B cell (primary cell): ENCODE data around the gene TTF1. TPM values are rescaled to one million over a fixed set of nuclear protein-coding genes. Genes with fewer than 3 reads are reported as not detected.

Source experiments
- ATAC-seq: fragments of 200-7000 bp; cut with Tn5 transposase; one replicate; pipeline ENCODE4 v1.10.0; 2021; ENCODE audit warnings: low read depth, mild to moderate bottlenecking, moderate number of reproducible peaks, moderate library complexity
- CTCF ChIA-PET: fragments of 350-600 bp; sonication (Branson Sonifier 250); formaldehyde crosslinking; loops from one replicate; lab custom pipeline; 2021; ENCODE audit warnings: antibody characterized with exemption, inconsistent platforms; lab: Charles Lee
- POLR2A ChIA-PET: fragments of 350-600 bp; sonication (Branson Sonifier 250); formaldehyde crosslinking; loops from one replicate; lab custom pipeline; 2021; ENCODE audit warnings: antibody characterized with exemption; lab: Charles Lee
- DNase-seq: peaks from one replicate; pipeline ENCODE4 v3.0.0; 2013
- H2AFZ ChIP-seq: 2 replicates; pipeline ENCODE4 v1.6.1; 2012; ENCODE audit warnings: mild to moderate bottlenecking, low read depth, low read length; ENCODE audit not compliant: insufficient read depth, poor library complexity, severe bottlenecking
- H3K27ac ChIP-seq, 2 donors: 1 replicate in 1 of 2; 2 replicates in 1 of 2; pipeline ENCODE4 v1.5.1; 2012 to 2013; ENCODE audit warnings: low read length in 2 of 2, mild to moderate bottlenecking in 2 of 2, moderate library complexity in 1 of 2
- H3K27me3 ChIP-seq, 4 experiments: fragments of 200-600 bp in 1 of 4; sonication (generic) in 1 of 4; replicated peaks in 1 of 4; 1 replicate in 2 of 4; 2 replicates in 2 of 4; pipeline versions ENCODE4 v1.6.1 to v1.7.0; 2013 to 2016; ENCODE audit warnings: low read length in 3 of 4, mild to moderate bottlenecking in 2 of 4, mixed read lengths in 1 of 4, moderate library complexity in 1 of 4; ENCODE audit not compliant: insufficient read depth in 4 of 4, control insufficient read depth in 3 of 4; ENCODE audit errors: control extremely low read depth in 1 of 4
- H3K36me3 ChIP-seq, 2 experiments: replicated peaks in 1 of 2; 1 replicate in 1 of 2; 2 replicates in 1 of 2; pipeline versions ENCODE4 v1.6.1 to v1.7.1; 2013; ENCODE audit warnings: low read length in 1 of 2; ENCODE audit not compliant: insufficient read depth in 2 of 2, control insufficient read depth in 1 of 2; ENCODE audit errors: control extremely low read depth in 1 of 2, extremely low read depth in 1 of 2
- H3K4me1 ChIP-seq, 2 donors: fragments of 200-600 bp in 1 of 2; sonication (generic) in 1 of 2; 1 replicate in 1 of 2; 2 replicates in 1 of 2; pipeline versions ENCODE4 v1.5.1 to v1.6.1; 2013 to 2017; ENCODE audit warnings: low read length in 2 of 2; ENCODE audit not compliant: control insufficient read depth in 2 of 2, insufficient read depth in 2 of 2
- H3K4me2 ChIP-seq: replicated peaks from 2 replicates; pipeline ENCODE3; 2012; ENCODE audit warnings: mild to moderate bottlenecking, low read depth, low read length; ENCODE audit not compliant: poor library complexity, severe bottlenecking
- H3K4me3 ChIP-seq, 5 experiments: fragments of 200-600 bp in 1 of 5; sonication (generic) in 1 of 5; 1 replicate in 3 of 5; 2 replicates in 2 of 5; pipeline versions ENCODE4 v1.5.1 to v1.7.0; 2011 to 2016; ENCODE audit warnings: low read length in 4 of 5, mild to moderate bottlenecking in 4 of 5, low read depth in 2 of 5, control low read depth in 1 of 5, moderate library complexity in 1 of 5; ENCODE audit not compliant: insufficient read depth in 1 of 5; ENCODE audit errors: control extremely low read depth in 1 of 5, extremely low read depth in 1 of 5
- H3K79me2 ChIP-seq: fragments of 200-600 bp; sonication (generic); one replicate; pipeline ENCODE4 v1.6.0; 2016; ENCODE audit warnings: low read length; ENCODE audit not compliant: control insufficient read depth, insufficient read depth
- H3K9ac ChIP-seq: fragments of 200-600 bp; sonication (generic); 2 replicates; pipeline ENCODE4 v1.6.1; 2017; ENCODE audit warnings: mild to moderate bottlenecking, low read length, moderate library complexity
- H3K9me3 ChIP-seq, 3 donors: one replicate each; pipeline versions ENCODE4 v1.6.1 to v1.7.1; 2013; ENCODE audit warnings: low read length in 2 of 3; ENCODE audit not compliant: control insufficient read depth in 2 of 3, insufficient read depth in 1 of 3; ENCODE audit errors: control extremely low read depth in 1 of 3
- H4K20me1 ChIP-seq: 2 replicates; pipeline ENCODE4 v1.6.0; 2012; ENCODE audit warnings: mild to moderate bottlenecking, low read length; ENCODE audit not compliant: insufficient read depth, control insufficient read depth, poor library complexity, severe bottlenecking
- H3K27ac Mint-ChIP-seq: one replicate; pipeline ENCODE4 v1.8.0; 2021; ENCODE audit warnings: mixed read lengths
- H3K27me3 Mint-ChIP-seq: one replicate; pipeline ENCODE4 v1.8.0; 2021; ENCODE audit warnings: mixed read lengths
- H3K4me1 Mint-ChIP-seq: one replicate; pipeline ENCODE4 v1.8.0; 2021; ENCODE audit warnings: mixed read lengths
- H3K4me3 Mint-ChIP-seq: one replicate; pipeline ENCODE4 v1.8.0; 2021; ENCODE audit warnings: mixed read lengths
- H3K9me3 Mint-ChIP-seq: one replicate; pipeline ENCODE4 v1.8.0; 2022; ENCODE audit warnings: mixed read lengths; ENCODE audit not compliant: insufficient read depth
- CTCF ChIP-seq: fragments of 200-600 bp; IDR thresholded peaks from one replicate; pipeline ENCODE4 v1.8.0; 2022; ENCODE audit warnings: antibody characterized with exemption, mild to moderate bottlenecking
- EZH2 ChIP-seq: IDR thresholded peaks from 2 replicates; pipeline ENCODE4 v1.6.1; 2012; ENCODE audit warnings: borderline replicate concordance, low read depth, mild to moderate bottlenecking, moderate library complexity, low read length; ENCODE audit not compliant: insufficient read depth, poor library complexity, severe bottlenecking
- WGBS: methylation state at CpG from one replicate; pipeline ENCODE4 v1.1.5; 2013; ENCODE audit warnings: missing lambda C conversion rate; ENCODE audit not compliant: insufficient coverage; 5-methylcytosine and 5-hydroxymethylcytosine counted together
- intact Hi-C: fragments of 100-400 bp; cut with micrococcal nuclease; formaldehyde crosslinking; loops from one replicate; pipeline ENCODE4 v1.10.0; 2022
- polyA plus RNA-seq: library from polyadenylated mRNA; depleted of rRNA; stranded (reverse); fragments of >200 nt; gene quantifications from 2 replicates; pipeline ENCODE4 v1.2.3, GENCODE V29; 2012
- total RNA-seq, 2 donors: library from RNA; stranded (reverse); fragments of 120-200 nt in 1 of 2; gene quantifications; 1 replicate in 1 of 2; 2 replicates in 1 of 2; pipeline versions ENCODE4 v1.2.3 to v1.2.4, GENCODE V29; 2013 to 2022

The TTF1 gene
- total and polyA plus RNA-seq, 2 donors (not counting 1 experiment from before 2014, with no cell fraction given): 12.3 to 26.3 TPM

- CTCF ChIA-PET: no interaction called here
These were observed 32.5 kb upstream of the TTF1 start for GRCh38 chr9:132439153-132439552.

GRCh38 chr9:132434881-132435280 is 28.2 kb upstream of the TTF1 start:
- DNase-seq (no peak), ATAC-seq (no peak)
- no peak overlapping the region for H3K4me2 ChIP-seq
- H3K9me3 ChIP-seq: peaks cover 0 to 1% (median 0%) of the 10 kb centered on the region in 3 donors
- intact Hi-C loops: no loop called here
- TF ChIP-seq EZH2 (no peak), CTCF (no peak)
- no peaks in the 10 kb centered on the region for H3K36me3 ChIP-seq
- H3K9me3 Mint-ChIP-seq: no peaks in the 10 kb centered on the region
- peaks cover 6% of the 10 kb centered on the region for H3K4me1 Mint-ChIP-seq
- no peak overlapping the region for H2AFZ ChIP-seq
- no peaks in the 10 kb centered on the region for H3K4me1 ChIP-seq
- 92% methylated on average over 4 of the region's 10 CpGs for WGBS
- H3K27me3 Mint-ChIP-seq: peaks cover 34% of the 10 kb centered on the region
- H4K20me1 ChIP-seq: no peaks in the 10 kb centered on the region
- no peak overlapping the region for H3K27ac Mint-ChIP-seq
- no peak overlapping the region for H3K27ac ChIP-seq
- H3K4me3 ChIP-seq: no peak overlapping the region
- H3K27me3 ChIP-seq: peaks cover 0 to 4% (median 0%) of the 10 kb centered on the region in 4 experiments
- H3K9ac ChIP-seq: no peak overlapping the region
- CTCF ChIA-PET: no interaction called here
- POLR2A ChIA-PET: no interaction called here
- no peaks in the 10 kb centered on the region for H3K79me2 ChIP-seq
- H3K4me3 Mint-ChIP-seq: no peak overlapping the region

More at GRCh38 chr9:132439153-132439552, 32.5 kb upstream of the TTF1 start:
- Histone ChIP-seq H3K79me2 (no peaks in the 10 kb centered on the region), H3K27ac (no peak overlapping the region), H3K9ac (no peak overlapping the region), H3K9me3 (peaks cover 0 to 3% (median 0%) of the 10 kb centered on the region in 3 donors), H3K36me3 (no peaks in the 10 kb centered on the region), H3K27me3 (peaks cover 0 to 10% (median 0%) of the 10 kb centered on the region in 4 experiments), H3K4me3 (no peak overlapping the region), H3K4me2 (no peak overlapping the region), H2AFZ (no peak overlapping the region), H3K4me1 (no peaks in the 10 kb centered on the region), H4K20me1 (no peaks in the 10 kb centered on the region)
- Mint-ChIP-seq H3K27ac (no peak overlapping the region), H3K27me3 (peaks cover 53% of the 10 kb centered on the region), H3K4me1 (no peaks in the 10 kb centered on the region), H3K4me3 (no peak overlapping the region), H3K9me3 (no peaks in the 10 kb centered on the region)
- POLR2A ChIA-PET: interaction anchor here (0.6 kb wide), 1 partner anchor 903 kb away, joined by 6 read pairs; no protein-coding TSS in a partner anchor
- no peak for ATAC-seq
- intact Hi-C loops: no loop called here
- TF ChIP-seq CTCF (no peak), EZH2 (no peak)
- DNase-seq: no peak
- WGBS: 31% methylated on average over 4 of the region's 4 CpGs
